ENCODE measurements around the gene BSDC1.

- no peak for TF ChIP-seq CTCF (IDR thresholded peaks at IDR 0.05)
- TF ChIP-seq EP300 (IDR thresholded peaks at IDR 0.05) = no peak
- TF ChIP-seq POLR2A (IDR thresholded peaks at IDR 0.05; ENCODE audit: low read depth) = no peak
Measured at GRCh38 chr1:32353431-32353830, 40.8 kb downstream of the BSDC1 start.
